DMS79 (cell line): ENCODE measurements around the gene ARHGEF37.
"Not testable (repeated sequence)": the region's sequence is repeated elsewhere in the genome, so short reads cannot be mapped to it uniquely, and the experiment has no call there.

Experiments used
- DNase-seq: peaks from one replicate; lab custom pipeline; 2025; lab: John Stamatoyannopoulos, UW

Gene ARHGEF37, protein sequence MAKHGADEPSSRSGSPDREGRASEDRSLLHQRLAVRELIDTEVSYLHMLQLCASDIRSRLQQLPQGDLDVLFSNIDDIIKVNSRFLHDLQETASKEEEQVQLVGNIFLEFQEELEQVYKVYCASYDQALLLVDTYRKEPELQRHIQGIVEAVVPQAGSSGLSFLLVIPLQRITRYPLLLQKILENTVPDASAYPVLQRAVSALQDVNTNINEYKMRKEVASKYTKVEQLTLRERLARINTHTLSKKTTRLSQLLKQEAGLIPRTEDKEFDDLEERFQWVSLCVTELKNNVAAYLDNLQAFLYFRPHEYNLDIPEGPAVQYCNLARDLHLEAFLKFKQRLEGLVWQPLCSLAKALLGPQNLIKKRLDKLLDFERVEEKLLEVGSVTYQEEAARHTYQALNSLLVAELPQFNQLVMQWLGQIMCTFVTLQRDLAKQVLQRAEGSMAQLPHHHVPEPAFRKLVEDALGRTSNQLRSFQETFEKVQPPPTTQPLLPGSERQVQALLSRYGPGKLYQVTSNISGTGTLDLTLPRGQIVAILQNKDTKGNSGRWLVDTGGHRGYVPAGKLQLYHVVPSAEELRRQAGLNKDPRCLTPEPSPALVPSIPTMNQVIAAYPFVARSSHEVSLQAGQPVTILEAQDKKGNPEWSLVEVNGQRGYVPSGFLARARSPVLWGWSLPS

GRCh38 chr5:149581192-149581861 lies at the start of gene ARHGEF37:
ARHGEF37 (plus strand) TSS chr5:149581498; CDS start chr5:149597770, 16,272 bp downstream.
- DNase-seq = no peak

DNA sequence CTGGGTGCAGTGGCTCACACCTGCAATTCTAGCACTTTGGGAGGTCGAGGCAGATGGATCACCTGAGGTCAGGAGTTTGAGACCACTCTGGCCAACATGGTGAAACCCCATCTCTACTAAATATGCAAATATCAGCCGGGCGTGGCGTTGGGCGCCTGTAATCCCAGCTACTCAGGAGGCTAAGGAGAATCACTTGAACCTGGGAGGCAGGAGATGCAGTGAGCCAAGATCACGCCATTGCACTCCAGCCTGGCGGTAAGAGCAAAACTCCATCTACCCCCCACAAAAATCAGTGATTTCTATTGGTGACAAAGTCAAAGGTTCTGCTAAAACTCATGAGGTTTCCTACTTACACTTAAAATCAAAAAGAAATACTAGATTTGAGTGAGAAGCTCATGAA lies 48.9 kb upstream of the ARHGEF37 start:
- no peak for DNase-seq

GRCh38 chr5:149535787-149536186 lies 45.5 kb upstream of the ARHGEF37 start:
- DNase-seq = not testable (repeated sequence)

- peak; percentile 37 for DNase-seq
These were observed 43.8 kb upstream of the ARHGEF37 start for GRCh38 chr5:149537374-149537975.

GRCh38 chr5:149540089-149540488 lies 41.2 kb upstream of the ARHGEF37 start:
- no peak for DNase-seq

DNA sequence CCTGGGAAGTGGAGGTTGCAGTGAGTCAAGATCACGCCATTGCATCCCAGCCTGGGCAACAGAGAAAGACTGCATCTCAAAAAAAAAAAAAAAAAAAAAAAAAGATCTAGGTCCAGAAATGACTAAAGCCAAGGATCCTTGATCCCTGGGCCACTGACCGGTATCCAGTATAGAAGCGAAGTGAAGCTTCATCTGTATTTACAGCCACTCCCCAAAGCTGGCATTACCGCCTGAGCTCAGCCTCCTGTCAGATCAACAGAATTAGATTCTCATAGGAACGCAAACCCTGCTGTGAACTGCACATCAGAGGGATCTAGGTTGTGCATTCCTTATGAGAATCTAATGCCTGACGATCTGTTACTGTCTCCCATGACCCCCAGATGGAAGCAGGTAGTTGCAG lies 39.4 kb upstream of the ARHGEF37 start:
- no peak for DNase-seq

DNA sequence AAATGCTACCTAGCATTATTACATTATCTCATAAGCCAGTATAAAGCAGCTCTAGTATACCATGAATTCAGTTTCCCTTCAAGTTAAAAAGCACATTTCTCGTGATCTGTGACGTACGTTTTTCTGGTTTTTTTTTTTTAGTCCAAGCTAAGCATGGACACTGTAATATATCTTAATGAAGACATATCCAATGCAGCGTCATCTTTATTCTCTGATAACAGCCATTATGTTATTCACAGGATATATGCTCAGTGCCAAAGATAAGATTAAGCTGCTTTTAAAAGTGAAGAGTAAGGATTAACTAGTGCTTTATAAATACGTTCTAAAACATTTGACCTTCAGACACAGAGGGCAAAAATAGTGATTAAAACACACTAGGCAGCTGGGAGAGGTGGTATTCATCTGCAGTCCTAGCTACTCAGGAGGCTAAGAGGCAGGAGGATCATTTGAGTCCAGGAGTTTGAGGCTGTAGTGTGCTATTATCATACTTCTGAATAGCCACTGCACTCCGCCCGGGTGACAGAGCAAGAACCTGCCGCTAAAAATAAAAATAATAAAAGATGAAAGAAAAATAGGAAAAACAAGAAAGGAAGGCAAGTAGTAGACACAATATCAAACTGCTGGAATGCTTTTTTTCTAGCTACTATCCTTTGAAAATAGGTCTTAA lies 37.8 kb upstream of the ARHGEF37 start:
- DNase-seq = no peak

DNA sequence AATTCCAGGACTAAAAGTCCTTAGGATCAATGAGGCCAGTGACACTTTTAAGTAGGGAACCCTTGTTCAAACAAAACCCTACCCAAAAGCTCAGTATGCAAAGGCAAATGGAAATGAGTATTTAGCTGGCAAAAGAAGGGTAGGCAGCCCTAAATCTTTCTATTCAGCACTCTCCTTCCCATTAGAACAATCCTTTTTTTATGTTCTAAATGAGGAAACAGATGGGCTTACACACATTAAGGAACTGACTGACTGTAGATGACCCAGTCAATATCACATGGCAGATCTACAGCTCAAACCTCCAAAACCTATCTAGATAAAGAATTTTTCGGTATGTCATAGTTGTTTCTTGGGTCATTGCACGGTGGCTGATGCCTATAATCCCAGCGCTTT lies 37.3 kb upstream of the ARHGEF37 start:
- no peak for DNase-seq

- DNase-seq = no peak
These were observed 36.0 kb upstream of the ARHGEF37 start for GRCh38 chr5:149545327-149545726.

DNA sequence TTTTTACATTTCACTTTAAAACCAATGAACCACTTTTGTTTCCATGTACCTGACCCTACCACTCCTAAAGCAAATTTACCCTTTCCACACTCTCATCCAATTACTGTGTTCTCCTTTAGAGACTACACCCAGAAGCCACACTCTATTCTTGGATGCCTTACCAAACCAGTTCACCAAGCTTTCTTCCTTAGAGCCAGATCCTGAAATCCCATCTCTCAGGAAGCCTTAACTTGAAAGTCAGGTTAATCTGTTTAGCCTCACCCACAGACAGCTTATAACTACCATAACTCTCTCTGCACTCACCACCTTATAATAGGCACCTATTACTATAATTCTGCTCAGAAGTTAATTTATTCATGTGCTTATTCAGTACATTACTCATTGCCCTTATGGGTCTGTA lies 34.3 kb upstream of the ARHGEF37 start:
- DNase-seq = peak; percentile 5

DNA sequence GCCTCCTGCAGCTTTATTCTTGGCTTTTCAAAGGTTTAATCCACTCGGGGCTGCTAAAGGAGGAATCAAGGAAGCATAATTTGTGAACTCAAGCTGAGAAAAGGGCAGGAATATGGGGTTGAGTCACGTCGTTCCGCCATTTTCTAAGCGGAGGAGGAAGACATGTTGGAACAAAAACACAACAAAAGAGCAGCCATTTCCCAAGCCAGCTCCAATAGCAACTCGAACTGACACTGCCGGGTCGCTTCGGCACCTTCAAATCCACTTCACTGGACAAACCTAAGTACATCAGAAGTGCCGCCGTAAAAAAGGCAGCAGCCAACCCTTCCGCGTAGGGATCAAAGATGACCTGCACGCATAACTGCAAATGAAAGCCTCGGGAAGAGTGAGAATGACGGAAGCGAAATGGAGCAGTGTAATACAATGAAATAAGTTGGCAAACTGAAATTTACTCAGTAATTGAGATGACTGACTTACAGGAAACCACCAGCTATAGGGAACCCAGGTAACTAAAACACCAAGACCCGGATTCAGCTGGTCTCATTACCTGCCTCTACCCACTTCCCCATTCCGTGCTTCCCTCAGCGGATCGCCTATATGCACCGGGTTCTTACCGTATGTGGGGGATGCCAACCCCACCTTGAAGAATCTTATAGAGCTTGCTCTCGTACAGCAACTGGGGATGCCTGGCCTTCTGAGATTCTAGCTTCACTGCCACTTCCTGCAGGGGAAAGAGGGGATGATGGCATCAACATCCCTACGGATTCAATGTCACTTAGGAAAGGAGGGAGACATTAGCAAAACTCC lies 31.6 kb upstream of the ARHGEF37 start:
- DNase-seq = peak; percentile 47

DNA sequence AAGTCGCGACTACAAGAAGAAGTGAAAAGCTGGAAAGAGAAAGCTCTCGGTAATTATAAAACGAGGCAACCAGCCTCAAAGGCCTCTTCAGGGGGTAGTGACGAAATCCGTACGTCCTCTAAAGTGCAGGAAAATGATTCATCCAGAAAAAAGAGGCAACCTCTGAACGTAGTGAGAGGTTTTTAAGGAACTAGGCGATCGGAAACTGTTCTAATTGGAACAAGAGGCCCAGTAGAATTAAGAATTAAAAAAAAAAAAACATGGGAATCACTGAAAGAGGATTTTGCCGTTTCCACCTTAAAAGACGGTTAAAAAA lies 31.1 kb upstream of the ARHGEF37 start:
- no peak for DNase-seq

DNA sequence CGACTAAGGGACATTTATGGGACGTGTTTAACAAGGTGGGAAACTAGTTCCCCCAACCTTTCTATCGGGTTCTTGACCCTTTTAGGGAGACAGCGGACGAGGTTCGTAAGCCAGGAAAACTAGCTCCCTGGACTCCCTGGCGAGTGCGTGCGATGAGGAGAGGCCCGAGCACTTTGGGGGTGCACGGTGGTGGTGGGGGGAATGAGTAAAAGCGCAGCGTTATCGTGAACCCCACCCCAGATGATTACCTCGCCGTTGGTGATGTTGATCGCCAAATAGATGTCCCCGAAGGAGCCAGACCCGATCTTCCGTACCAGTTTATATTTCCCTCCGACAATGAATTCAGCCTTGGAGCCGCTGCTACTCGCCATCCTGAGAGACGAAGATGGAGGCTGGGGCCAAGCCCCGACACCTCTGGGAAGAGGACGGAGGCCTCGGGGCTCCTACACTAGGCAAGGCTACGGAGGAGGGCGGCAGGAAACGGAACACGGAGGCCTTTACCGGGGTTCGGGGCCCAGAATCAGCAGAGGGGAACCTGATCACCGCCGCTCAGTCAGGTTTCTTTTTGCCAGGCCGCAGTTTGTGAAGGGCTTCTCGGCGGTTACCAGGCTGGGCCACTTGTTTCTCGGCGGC lies 30.6 kb upstream of the ARHGEF37 start:
- no peak for DNase-seq

DNA sequence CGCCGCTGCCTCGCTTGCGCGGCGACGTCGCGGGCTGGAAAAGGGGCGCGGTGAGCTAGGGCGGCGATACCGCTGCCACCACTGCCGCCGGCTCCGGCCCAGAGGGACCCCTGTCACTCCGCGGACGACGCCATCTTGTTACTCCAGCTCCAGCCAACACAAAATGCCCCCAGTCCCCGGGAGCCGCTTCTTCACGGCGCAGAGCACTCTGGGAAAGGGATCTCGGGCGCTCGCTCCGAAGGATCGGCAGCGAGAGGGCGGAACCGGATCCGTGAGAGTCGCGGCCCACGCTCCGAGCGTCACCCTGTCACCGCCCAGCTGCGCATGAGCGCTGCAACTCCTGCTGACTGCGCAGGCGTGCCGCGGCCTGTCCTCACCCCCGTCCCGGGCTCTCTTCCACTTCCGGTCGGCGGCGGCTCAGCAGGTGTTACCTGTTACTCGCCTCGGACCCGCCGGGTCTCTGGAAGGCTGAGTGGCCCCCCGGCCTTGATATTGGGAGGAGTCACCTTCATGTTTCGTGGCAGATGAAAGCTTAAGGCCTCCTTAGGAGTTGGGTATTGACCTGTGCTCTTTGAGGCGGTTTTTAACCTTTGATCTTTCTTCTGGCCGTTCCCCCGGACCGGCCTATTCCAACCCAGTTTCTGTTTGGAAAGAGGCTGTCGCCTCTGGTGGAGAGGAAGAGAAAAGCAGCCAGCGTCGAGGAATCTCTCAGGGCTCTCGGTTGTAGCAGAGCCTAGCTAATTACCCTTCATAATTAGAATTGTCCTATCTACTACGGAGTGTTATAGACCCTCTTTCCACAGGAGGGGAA lies 29.9 kb upstream of the ARHGEF37 start, which contains the start of gene CSNK1A1:
Gene CSNK1A1, minus strand, starts transcription at position 213 of the 811 bp plus-strand sequence. CDS start 475 bp downstream, outside the sequence.
- DNase-seq = peak; percentile 86

DNA sequence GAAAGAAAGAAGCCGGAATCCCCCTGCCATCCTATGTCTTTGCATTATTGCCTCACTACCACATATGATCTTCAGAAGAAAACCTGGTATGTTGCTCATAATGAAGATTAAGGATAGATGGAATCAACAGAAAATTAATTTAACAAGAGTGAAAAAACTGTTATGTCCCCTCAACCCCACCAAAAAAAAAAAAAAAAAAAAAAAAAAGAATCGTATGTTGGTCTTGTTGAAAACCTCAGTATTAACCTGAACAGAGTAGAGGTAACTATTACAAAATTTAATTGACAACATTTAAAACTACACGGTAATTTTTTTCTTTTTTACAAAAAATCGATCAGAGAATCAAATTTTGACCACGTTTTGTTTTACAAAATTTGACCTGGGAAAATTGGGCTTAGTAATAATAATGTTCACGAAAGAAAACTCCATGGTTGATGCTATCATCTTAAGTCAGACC lies 29.2 kb upstream of the ARHGEF37 start:
- no peak for DNase-seq

- DNase-seq = no peak
These were observed 28.6 kb upstream of the ARHGEF37 start for GRCh38 chr5:149552553-149553160.

DNA sequence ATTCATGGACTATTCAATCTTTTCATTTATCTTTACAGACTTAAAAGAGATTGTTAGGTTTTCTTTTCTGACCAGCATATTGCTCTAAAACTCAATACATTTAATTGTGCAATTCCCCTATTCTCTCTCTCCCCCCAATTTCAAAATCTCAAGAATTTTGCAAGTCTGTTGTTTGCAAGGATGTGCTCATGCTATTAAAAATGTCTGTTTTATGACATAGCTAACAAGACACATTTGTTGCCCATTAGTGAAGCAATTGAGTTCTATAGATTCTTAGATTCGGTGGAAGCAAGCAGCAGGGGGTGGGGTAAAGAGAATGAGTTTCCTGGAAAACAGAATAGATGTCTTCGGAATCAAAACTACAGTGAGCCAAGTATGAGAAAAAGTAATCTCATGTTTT lies 21.6 kb upstream of the ARHGEF37 start:
- DNase-seq = no peak

GRCh38 chr5:149561848-149562247 lies 19.4 kb upstream of the ARHGEF37 start:
- DNase-seq = no peak

GRCh38 chr5:149563466-149563865 lies 17.8 kb upstream of the ARHGEF37 start:
- no peak for DNase-seq
